SK-N-SH (cell line): ENCODE data around the gene UBA1.

ENCODE experiments used
- CHD2 ChIP-seq: fragments of 150-350 bp; IDR thresholded peaks from 2 replicates; pipeline ENCODE4 v1.6.1; 2018; ENCODE audit warnings: low read length; ENCODE audit not compliant: partially characterized antibody
- CTCF ChIP-seq: fragments of 200-600 bp; sonication (generic); IDR thresholded peaks from 2 replicates; pipeline ENCODE4 v1.6.1; 2017; ENCODE audit warnings: antibody characterized with exemption, mild to moderate bottlenecking, moderate library complexity
- POLR2AphosphoS5 ChIP-seq: IDR thresholded peaks from 2 replicates; pipeline ENCODE4 v1.6.1; 2012; ENCODE audit warnings: low read depth, low read length
- SMC3 ChIP-seq: IDR thresholded peaks from 2 replicates; pipeline ENCODE4 v1.6.1; 2012; ENCODE audit warnings: low read depth, low read length, improper control_type of control experiment
- TAF1 ChIP-seq: IDR thresholded peaks from 2 replicates; pipeline ENCODE4 v1.6.1; 2012; ENCODE audit warnings: low read depth, mild to moderate bottlenecking, low read length, moderate library complexity, borderline replicate concordance
- USF1 ChIP-seq: IDR thresholded peaks from 2 replicates; pipeline ENCODE4 v1.4.0; 2012; ENCODE audit warnings: low read depth, borderline replicate concordance

- no peak for TF ChIP-seq TAF1
- no peak for TF ChIP-seq USF1
- TF ChIP-seq CHD2 = no peak
- no peak for TF ChIP-seq SMC3
- TF ChIP-seq CTCF = no peak
- no peak for TF ChIP-seq POLR2AphosphoS5
These were observed 12.3 kb upstream of the UBA1 start for GRCh38 chrX:47181301-47181700.
